NCI-H460 (cell line): ENCODE data around the gene CAMTA1. TPM values are rescaled to one million over a fixed set of nuclear protein-coding genes. Genes with fewer than 3 reads are reported as not detected.
A peak's percentile ranks its signal among the peaks of the same experiment; 100 is the strongest.

Experiments used
- DNase-seq: peaks from one replicate; pipeline ENCODE4 v3.0.0-alpha.2; 2016; ENCODE audit warnings: low read depth; ENCODE audit errors: extremely low read depth
- total RNA-seq: library from RNA; depleted of rRNA; stranded (reverse); fragments of >200 nt; shearing (Covaris generic); gene quantifications from 2 replicates; pipeline ENCODE4 v1.2.3, GENCODE V29; 2014

CAMTA1 gene
- total RNA-seq, 1 experiment from 2014 or later = 39.9 TPM

DNA sequence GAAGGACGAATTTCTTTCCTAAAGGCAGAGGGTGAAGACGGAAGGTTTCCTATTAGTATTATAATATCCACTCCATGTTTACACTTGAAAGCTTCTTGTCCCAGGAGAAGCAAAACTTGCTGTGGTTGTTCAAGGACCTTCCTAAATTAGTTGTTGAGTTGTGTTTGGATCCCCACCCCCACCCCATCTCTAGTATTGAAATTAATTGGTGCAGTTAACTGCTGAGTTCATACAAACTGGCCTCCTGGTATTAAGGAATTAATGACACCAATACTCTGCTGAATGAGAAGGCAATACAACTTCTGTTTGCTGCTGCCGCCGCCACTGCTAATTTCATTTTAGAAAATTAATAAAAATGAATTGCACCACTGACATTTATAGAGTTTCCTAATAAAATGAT lies 308.8 kb downstream of the CAMTA1 start:
- DNase-seq = no peak

DNA sequence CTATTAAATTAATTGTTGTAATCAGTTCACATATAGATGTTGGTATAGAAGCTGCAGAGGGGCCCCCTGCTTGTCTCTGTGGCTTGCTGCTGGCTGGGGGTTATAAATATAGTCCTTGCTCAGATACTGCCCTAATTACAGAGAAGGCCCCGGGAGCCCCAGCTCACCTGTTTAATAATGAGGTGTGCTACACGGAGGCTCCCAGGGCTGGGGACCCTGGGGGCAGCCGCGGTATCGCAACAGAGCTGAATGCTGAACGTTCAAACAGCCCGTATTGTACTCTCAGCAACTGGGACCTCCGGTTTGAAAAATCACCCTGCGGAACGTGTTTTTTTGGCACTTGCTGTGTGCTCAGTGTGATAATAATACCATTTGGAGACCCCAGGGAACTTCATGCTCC lies 309.3 kb downstream of the CAMTA1 start:
- no peak for DNase-seq

DNA sequence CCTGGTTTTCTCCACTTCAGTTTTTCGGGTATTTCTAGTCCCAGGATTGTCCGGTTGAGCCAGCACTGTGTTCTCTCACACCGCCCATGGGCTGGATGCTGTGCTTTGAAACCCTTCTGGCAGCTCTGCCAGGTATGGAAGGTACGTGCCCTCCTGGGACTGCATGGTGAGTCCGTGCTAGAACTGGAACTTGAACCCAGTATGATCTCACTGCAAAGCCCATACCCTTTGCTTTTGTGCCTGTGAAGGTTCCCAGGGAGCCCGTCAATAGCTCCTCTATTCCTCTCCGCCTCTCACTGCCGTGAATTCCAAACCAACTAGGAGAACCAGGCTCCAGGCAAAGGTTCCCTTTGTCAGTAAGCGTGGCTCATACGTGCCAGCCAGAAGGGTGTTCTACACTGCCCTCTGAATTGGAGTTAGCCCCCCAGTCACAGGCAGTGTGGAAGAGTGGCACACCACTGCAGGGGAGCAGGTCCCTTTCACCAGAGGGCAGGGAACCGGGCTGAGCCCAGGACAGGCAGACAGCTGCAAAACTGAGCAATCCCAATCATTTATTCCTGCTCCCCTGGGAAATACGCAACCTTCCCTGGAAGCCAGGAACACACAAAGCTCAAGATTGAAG lies 310.2 kb downstream of the CAMTA1 start:
- no peak for DNase-seq

DNA sequence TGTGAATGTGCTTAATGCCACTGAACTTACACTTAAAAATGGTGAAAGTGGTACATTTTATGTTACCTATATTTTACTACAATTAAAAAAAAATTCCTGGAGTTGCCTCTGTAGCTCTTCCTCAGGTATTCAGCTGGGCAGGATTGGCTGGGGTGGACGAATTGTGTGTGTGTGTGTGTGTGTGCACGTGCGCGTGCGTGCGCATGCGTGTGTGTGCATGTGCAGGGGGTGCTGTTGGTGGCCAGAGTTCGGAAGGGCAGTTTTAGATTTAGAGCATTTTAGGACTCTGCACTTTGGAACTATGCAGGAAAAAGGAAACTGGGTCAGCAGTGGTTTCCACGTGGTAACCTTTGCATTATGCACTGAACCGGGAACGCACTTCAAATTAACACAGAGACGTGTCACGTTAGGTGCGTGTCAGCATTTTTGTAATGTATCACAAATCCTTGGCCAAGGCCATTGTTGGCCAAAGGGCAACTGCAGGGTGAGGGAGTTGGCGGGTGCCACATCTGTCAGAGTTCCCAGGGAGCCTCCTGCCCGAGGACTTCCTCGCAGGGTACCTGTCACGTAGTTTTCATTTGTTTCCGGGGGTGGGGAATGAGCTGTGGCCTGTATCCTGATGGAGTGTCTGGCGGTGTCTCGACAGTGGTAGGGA lies 312.8 kb downstream of the CAMTA1 start:
- DNase-seq = no peak

DNA sequence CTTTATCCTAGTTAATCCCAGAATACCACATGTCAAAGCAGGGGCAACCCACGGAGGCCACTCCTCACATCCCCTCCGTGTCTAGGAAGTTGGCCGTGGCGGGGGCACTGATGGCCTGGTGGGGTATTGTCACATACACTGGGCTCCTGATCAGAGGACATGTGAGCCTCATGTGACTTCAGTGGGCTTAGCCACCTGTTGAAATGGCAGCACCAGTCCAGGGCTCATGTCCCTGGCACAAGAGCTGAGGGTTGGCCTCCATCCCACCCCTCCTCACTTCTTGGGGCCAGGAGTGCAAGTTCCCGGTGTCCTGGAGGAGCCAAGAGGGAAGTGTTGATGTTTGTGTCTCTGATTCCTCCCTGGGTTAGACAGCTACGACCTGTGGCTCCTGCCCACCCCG lies 313.4 kb downstream of the CAMTA1 start:
- DNase-seq = no peak

DNA sequence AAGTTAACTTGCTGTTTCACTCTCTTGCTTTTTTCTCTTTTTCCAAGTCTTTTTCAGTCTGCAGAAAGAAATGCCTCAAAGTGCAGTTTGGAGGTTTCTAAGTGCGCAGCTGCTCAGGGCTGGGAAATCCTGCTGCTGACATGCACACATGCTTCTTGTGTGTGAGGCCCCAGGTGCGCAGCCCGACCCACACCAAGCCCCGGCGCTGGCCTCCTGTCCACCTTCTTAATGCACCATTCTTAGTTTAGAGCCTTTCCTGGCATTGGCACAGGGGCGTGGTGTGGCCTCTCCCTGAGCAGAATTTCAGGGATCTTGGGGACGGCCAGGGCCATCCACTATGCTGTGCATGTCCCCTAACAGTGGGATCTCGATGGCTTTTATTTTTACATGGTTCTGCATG lies 315.2 kb downstream of the CAMTA1 start:
- DNase-seq = no peak

DNA sequence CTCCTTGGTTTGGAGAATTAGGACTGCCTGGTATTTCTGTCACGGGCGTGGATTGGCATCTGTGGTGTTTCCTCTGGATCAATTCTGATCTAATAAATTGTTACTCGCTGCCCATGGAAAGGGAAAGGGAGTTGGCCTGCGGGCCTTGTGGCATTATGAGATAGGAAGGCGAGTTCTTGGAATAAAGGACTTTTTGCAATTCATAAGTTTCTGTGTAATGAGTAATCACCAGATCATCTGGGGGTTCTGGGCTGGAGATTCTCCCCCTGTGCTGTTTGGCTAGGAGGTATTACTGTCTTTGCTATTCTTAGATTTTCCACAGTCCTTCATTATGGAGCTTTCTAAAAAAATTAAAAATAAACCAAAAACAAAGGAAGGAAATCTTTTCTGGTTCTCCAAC lies 315.9 kb downstream of the CAMTA1 start:
- DNase-seq = no peak

DNA sequence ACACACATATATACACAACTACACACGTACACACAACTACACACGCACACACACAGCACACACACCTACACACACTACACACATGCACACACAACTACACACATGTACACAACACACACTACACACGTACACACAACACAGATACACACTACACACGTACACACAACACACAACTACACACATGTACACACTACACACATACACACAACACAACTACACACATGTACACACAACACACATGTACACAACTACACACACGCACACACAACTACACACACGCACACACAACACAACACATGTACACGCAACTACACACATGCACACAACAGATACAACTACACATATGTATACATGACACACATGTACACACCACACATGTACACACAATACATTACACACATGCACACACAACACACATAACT lies 318.1 kb downstream of the CAMTA1 start:
- DNase-seq = no peak

DNA sequence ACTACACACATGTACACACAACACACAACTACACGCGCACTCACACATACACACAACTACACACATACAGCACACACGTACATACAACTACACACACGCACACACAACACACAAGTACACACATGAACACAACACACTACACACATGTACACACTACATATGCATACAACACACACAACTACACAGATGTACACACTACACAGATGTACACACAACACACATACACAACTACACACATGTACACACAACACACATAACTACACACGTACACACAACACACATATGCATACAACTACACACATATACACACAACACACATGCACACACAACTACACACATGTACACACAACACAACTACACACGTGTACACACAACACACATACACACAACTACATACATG lies 318.6 kb downstream of the CAMTA1 start:
- DNase-seq = no peak

DNA sequence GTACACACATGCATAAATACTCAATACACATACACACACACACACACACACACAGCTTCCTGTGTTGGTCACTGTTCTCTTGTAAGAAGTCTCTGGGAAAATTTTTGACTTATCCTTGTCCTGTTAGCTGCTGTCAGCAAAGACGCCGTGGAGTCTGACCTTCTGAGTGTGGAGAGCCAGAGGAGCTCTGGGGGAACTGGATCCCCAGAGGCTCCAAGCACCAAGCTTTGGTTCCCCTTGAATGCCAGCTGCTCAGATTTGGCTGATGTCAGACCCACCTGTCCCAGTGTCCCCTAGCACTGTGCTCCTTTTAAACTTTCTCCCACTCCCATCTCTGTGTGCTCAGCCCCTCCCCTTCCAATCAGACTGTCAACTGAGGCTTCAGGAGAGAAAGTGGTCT lies 319.1 kb downstream of the CAMTA1 start:
- no peak for DNase-seq

DNA sequence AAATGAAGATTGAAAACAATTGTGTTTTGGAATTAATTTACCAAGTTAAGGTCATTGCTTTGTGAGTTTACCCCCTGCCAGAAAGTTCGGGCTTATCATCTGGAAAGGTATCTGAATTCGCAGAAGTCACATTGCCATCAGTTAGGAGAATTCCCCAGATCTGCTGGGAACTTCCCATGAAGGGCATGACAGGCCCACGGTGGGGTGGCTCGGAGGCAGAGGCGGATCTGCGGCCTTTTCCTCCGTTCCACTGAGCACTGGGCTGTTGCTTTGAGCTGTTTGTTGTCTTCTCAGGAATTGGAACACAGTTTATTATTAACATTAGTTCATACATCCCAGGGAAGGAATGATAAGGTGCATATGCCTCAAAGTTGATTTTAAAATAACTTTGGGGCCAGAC lies 320.0 kb downstream of the CAMTA1 start:
- no peak for DNase-seq

DNA sequence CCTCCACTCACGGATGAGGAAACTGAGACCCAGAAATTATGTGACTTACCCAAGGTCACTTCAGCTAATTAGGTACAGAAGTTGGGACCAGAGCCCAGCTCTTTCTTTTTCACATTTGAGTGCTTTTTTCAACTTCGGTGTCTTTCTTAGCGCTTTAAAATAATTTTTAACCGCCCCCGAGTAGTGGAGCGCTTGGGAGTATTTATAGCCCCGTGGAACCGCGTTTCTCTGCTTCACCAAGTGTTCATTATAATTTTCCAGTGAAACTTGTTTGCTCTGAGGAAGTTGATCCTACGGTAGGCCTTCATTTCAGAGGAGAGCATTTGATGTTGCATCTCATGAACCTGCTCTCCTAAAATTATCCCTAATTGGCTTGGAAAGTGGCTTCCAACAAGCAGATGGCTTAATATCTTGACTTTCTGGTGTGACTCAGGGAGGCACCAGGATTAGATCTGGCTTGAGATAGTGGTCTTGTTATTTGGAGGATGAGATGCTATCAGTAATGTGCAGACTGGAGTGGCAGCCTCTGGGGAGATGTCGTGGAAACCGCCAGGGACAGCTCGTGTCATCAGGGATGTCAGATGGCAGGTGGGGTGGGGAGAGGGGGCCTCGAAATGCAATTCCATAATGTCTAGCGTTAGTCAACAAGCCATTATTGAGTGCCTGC lies 321.3 kb downstream of the CAMTA1 start:
- no peak for DNase-seq

DNA sequence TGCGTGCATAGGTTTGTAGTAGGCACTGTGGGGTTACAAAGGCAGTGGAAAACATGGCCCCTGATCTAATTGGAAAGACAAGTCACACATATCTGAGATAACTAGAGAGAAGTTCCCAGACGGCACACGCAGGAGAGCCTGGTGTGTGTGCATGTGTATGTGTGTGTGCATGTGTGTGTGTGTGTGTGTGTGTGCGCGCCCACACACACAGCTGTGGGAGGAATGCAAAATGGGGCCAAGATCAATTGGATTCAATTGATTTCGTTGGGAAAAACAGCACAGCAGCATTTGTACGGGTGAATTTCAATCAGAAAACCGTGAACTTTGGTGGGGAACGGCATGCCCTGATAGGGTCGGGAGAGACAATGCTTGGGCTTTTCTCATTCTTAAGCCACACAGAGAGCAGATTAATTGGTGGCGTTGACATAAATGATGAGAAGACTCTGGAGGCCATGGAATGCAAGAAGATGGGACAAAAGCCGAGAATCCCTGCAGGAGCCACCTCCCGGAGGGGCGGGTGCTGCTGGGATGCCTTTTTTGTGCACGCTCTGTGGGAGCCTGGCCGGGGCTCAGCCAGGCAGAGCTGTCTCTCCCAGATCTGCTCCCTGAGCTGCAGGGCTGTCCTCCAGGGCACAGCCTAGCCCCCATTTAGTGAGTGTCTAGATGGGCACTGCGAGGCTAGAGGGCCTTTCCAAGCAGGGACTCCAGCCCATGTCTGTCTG lies 322.0 kb downstream of the CAMTA1 start:
- DNase-seq = no peak

DNA sequence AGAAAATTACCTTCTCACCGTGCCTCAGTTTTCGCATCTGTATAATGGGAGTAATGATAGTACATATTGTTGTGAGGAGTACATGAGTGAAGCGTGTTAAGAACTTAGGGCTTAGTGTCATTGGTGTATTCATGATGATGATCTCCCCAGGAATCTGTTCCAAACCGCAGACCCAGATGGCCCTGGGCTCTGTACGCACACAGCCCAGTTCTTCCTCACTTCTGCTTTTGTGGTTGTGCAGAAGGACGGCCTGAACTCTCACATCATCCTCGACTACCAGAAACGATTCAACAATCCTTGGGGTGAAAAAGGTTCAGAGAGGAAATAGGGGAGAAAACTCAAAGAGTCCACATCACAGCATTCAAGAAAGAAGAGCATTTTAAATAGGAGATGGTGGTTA lies 323.0 kb downstream of the CAMTA1 start:
- DNase-seq = no peak

DNA sequence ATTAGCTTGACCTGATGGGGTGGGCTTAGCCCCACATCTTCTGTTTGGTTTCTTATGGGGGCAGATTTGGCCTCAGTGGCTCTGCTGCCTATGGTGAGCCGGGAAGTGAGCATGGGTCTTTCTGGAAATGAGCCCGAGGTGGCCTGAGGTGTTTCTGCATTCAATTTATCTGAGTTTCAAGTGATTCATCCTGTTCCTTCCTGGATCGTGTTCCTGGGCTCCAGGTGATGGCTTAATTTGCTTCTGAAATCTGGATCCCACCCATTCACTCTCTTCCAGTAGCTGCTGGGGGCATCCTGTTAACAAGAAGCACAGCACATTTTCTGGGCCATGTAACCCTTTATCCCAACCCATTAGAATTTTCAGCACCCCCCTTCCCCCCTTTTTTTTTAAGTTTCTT lies 324.6 kb downstream of the CAMTA1 start:
- no peak for DNase-seq

DNA sequence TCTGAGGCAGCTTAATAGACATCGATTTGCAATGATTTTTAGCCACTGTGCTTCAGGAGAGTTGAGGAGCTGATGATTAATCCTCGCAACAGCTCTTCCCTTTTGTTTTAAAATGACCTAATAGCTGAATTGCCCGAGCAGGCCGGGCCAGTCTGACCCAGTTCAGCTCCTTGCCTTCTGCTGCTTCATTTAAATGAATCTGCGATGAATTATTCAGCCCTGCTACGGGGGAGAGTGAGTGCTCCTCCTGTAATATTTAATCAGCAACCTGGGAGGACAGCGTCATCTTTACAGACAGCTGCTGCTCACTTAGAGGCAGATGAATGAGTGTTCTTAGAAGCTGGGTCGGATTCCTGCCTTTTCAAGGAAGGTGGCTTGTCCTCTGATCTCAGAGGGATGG lies 325.1 kb downstream of the CAMTA1 start:
- DNase-seq = no peak

DNA sequence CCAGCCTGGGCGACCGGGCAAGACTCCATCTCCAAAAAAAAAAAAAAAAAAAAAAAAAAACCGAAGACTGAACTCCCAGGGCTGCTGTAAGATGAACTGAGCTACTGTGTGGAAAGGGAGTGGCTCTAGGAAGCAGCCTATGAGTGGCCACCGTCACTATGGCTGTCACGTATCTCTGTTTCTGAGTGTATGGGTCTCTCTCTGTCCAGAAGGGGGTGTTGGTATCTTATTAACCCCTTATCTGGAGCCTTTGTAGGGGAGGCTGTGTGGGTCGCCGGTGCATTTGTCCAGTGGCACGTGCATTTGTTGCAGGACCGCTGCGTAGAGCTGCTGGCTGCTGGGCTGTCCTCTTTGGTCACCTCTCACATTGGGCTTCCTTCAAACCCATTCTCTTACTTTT lies 326.6 kb downstream of the CAMTA1 start:
- no peak for DNase-seq

DNA sequence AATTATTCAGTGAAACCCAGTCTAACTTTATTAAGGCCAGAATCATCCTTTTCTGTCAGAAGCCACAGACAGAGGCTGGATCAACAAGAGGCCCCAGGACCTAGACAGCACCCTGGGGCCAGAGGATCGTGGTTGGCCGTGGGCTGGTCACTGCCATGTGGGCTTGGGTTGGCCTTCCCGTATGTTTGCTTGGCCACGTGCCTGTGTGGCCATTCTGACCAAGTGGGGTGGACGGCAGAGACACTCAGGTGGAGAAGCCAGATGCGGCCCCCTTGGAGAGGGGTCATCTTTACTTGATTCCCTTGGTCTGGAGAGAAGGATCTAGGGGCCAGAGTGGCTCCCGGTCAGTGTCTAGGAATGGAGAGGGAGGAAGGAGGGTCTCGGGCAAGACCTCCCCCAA lies 327.9 kb downstream of the CAMTA1 start:
- no peak for DNase-seq

DNA sequence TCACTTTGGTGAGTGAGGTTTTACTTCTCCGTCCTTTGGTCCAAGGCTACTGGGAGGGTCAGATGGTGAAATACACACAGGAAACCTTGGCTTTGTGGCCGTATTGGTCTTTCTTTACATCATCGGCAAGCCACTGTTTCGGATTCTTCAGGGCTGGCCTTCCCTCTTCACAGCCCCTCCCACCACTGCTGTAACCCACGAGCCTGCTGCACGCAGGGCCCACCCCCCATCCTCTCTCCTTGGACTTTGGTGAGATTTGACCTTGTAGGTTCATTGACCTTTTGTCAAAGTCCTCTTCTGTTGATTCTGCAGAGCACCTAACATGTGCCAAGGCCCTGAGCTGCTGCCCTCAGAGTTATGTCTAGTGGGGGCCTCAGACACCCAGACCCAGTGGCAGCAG lies 328.6 kb downstream of the CAMTA1 start:
- no peak for DNase-seq

DNA sequence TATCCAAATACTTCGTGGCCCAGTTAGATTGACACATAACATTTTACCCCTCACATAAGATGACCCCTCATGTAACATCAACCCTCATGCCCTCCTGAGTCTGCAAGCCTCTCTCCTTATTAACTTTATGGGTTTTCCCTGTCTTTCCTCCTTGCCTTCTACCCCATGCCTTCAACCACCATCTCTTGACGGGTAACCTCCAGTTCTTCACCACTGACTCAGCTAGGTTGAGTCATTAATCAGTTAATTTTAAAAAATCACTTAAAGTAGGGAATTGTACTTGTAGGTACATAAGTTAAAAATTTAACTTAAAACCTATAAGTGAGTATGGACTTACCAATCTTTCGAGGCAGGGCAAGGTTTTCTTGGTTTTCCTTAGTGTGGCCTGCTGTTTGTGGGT lies 330.7 kb downstream of the CAMTA1 start:
- no peak for DNase-seq

DNA sequence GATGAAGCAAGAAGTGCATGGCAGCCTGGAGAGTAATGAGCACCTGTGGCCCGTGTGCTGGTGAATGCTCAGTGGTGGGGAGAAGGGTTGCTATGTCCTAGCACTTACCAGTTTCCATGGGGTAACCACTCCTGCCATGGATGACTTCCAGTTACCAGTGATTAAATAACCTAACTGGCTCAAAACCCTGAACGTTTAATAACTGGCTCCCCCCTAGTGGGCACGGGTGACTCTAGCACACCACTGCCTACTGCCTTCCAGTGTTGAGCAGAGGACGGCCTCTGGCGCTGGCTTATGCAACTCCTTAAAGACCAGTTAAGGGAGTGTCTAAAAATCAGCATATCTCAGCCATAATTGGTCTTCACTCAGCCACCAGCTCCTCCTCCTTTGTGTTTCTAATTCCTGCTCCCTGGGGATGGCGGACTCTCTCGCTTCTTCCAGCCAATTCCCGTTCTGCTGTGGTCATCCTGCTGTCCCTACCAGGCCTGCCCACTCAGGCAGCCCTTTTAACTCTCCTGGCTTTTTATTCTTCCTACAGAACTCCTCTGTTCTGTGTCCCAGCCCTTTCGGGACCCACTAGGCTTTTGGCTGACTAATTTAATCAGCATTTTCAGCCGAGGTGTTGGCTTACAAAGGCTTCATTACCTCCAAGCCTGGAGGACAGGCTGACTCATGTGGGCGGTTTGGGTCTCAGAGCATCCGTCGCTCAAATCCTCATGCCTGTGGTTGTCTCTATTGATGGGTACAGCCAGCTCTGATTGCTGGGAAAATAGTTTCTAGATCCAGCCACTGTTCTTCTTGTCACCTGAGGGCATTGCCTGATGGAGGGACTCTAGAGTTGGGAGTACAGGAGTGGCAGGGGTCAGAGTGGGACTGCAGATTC lies 332.4 kb downstream of the CAMTA1 start:
- peak; percentile 30 for DNase-seq
